GM12891 (cell line): ENCODE data around the gene POLR2C.
"Not testable (repeated sequence)": the region's sequence is repeated elsewhere in the genome, so short reads cannot be mapped to it uniquely, and the experiment has no call there.

ENCODE experiments used
- POLR2AphosphoS5 ChIP-seq: IDR thresholded peaks from 2 replicates; pipeline ENCODE4 v1.6.1; 2011; ENCODE audit warnings: low read depth, low read length, control low read depth
- POU2F2 ChIP-seq: IDR thresholded peaks from 2 replicates; pipeline ENCODE4 v1.6.1; 2011; ENCODE audit warnings: low read depth, mild to moderate bottlenecking, control low read depth, low read length, moderate library complexity

GRCh38 chr16:57439947-57440346 lies 22.5 kb upstream of the POLR2C start:
- not testable (repeated sequence) for TF ChIP-seq POU2F2, POLR2AphosphoS5
